ENCODE results near the gene NRBF2.
"Not testable (repeated sequence)": the region's sequence is repeated elsewhere in the genome, so short reads cannot be mapped to it uniquely, and the experiment has no call there.

The NRBF2 gene

DNA sequence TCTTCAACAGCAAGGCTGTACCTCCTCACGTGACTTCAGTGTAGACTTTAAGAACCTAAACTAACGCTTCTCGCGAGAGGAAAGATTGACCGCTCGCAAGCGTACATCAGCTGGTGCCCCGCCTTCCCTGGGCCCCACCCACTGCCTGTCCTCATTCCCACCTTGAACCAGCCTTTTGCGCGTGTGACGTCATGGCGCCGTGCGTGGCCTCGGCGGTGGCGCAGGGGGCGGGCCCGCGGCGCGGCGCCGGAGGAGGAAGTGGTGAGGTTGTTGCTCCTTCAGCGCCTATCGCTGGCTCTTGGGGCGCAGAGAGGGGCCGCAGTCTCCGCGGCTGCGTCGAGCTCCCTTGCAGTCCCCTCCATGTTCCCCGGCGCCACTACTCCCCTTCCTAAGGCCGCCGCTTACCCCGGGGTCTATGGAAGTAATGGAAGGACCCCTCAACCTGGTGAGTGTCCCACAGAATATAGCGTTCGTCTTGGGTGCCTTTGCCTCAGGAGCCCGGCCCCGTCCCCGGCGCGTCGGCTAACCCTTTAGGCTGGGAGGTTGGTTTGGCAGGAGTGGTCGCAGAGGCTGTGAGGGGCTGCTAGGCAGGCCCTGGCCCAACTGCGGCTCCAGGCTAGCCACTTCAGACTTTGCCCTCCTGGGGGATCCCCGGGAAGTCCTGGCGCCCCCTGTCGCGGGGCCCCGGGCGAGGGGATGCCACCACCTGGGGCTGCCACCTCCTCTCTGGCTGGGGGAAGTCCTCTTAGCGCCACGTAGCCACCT lies at the start of gene NRBF2:
Gene NRBF2 (plus strand): TSS at position 273 of the 765 bp plus-strand sequence. CDS start 143 bp downstream, at position 416.
- peak within 1 kb of the TSS; percentile 90 for H3K4me3 Mint-ChIP-seq
- peaks cover 49% of the 10 kb centered on the region for H3K4me1 Mint-ChIP-seq (ENCODE audit: low read depth)
- peaks cover 12% of the 10 kb centered on the region for H3K9me3 Mint-ChIP-seq
- H3K36me3 Mint-ChIP-seq (ENCODE audit: low read depth), result peaks cover 19% of the 10 kb centered on the region
- H3K27ac Mint-ChIP-seq, result peak within 1 kb of the TSS; percentile 86
- peaks cover 5% of the 10 kb centered on the region for H3K27me3 Mint-ChIP-seq

DNA sequence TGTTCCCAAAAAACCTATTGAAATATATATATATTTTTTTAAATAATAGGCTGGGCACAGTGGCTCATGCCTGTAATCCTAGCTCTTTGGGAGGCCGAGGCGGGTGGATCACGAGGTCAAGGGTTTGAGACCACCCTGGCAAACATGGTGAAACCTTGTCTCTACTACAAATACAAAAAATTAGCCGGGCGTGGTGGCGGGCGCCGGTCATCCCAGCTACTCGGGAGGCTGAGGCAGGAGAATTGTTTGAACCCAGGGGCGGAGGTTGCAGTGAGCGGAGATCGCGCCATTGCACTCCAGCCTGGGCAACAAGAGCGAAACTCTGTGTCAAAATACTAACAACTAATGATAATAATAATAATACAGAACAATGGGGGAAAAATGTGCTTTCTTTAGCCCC lies 49.7 kb upstream of the NRBF2 start:
- H3K36me3 Mint-ChIP-seq (ENCODE audit: low read depth); H3K4me3 Mint-ChIP-seq; H3K27ac Mint-ChIP-seq; H3K4me1 Mint-ChIP-seq (ENCODE audit: low read depth); H3K9me3 Mint-ChIP-seq: not testable (repeated sequence)
- peaks cover 33% of the 10 kb centered on the region for H3K27me3 Mint-ChIP-seq

DNA sequence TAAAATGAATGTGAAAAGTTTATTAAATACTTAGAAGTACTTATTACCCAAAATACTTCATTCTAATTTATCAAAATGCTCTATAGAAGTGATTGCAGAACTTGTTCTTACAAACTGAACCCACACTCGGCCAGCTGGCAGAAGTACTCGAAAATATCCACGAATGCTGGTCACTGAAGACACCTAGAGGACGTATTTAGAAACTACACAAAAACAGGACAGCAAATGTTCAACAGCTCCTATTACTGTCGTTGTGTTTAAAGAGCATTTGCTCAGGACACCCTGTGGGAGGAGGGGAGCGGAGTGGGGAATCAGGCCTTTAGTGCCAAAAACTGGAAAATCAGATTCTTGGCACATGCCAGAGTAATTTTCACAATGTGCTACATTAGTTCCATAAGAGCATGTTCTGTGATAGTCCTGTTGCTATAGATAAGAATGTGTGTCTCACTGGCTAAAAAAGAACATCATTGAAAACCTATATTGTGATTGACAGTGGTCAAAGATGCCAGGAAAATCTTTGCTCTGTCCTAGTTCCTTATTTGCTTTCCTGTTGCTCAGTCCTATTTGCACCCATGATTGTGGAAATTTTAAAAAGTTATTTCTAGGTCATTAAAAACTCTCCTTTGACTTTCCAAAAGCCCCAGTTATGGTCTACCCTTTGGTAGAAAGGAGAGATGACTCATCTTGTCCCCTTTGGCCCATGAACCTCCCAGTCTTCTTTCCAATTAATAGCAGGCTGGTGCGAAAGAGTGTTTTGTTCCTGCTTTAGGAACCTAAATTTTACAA lies 49.0 kb upstream of the NRBF2 start:
- Mint-ChIP-seq H3K4me1 (ENCODE audit: low read depth) (no peaks in the 10 kb centered on the region), H3K36me3 (ENCODE audit: low read depth) (no peaks in the 10 kb centered on the region)

DNA sequence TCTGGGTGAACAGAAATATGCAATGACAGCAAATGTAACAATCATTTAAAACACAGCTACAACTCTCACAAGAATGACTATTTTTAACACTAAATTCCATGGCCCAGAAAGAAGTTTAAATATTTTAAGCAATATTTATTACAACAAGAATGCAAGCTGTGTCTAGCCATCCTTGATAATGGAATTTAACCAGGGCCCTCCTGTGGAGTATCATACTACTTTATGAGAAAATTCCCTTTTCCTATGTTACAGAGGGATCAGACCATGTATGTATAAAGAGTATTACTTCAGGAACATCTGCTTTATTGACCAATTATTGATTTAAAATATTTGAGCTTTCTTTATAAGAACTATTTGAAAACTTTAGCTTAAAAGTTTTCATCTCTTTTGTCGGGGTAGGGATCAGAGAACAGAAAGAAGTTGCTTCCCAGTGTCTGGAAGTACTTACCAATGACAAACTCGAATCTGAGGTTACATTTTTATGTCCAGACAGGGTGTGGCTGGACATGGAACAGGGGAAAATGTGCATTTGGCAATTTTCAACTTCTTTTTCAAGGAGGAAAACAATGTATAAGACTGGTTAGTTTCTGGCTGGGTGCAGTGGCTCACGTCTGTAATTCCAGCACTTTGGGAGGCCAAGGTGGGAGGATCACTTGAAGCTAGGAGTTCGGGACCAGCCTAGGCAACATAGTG lies 48.3 kb upstream of the NRBF2 start:
- H3K36me3 Mint-ChIP-seq (ENCODE audit: low read depth), result no peaks in the 10 kb centered on the region
- no peak overlapping the region for H3K27ac Mint-ChIP-seq
- H3K27me3 Mint-ChIP-seq, result peaks cover 28% of the 10 kb centered on the region

More for the DNA sequence above, 49.0 kb upstream of the NRBF2 start:
- peaks cover 33% of the 10 kb centered on the region for H3K27me3 Mint-ChIP-seq
- H3K4me3 Mint-ChIP-seq, result no peak overlapping the region
- no peak overlapping the region for H3K27ac Mint-ChIP-seq
- H3K9me3 Mint-ChIP-seq, result no peaks in the 10 kb centered on the region

DNA sequence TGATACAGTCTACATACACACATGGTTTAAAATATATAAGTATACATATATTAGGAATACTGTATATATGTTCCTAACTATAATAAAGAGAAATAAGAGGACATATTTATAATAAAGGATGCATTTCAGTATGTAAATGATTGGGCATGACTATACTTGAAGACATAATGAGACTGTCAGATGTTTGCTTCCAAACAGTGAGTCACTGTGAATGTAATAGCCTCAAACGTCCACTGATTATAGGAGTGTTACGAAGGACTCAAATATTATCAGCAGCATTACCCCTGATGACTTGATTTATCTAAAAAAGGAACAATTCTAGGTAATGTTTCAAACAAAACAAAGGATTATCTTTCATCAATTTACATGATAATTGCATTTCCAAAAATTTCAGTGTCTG lies 39.9 kb upstream of the NRBF2 start:
- Mint-ChIP-seq H3K27ac (no peak overlapping the region), H3K36me3 (ENCODE audit: low read depth) (no peaks in the 10 kb centered on the region), H3K4me3 (no peak overlapping the region), H3K9me3 (no peaks in the 10 kb centered on the region), H3K4me1 (ENCODE audit: low read depth) (no peaks in the 10 kb centered on the region), H3K27me3 (peaks cover 20% of the 10 kb centered on the region)

More for the DNA sequence above, 48.3 kb upstream of the NRBF2 start:
- no peaks in the 10 kb centered on the region for H3K4me1 Mint-ChIP-seq (ENCODE audit: low read depth)
- H3K4me3 Mint-ChIP-seq, result no peak overlapping the region
- no peaks in the 10 kb centered on the region for H3K9me3 Mint-ChIP-seq

DNA sequence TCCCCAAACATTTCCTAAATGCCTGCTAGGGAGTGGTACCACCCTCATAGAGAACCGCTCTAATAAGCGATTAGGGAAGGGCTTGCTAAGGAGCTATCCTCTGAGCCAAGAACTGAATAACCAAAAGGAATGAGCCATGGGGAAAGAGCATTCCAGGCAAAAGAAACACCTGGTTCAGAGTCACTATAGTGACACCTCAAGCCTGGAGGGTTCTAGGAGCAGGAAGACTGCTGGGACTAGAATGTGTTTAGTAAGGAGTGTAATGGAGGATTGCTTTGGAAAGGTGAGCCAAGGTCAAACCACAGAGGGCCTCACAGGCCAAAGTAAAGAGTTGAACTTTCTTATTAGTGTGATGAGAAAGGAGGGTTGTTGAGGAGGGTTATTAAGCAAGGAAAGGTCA lies 38.7 kb upstream of the NRBF2 start:
- no peaks in the 10 kb centered on the region for H3K9me3 Mint-ChIP-seq
- H3K27me3 Mint-ChIP-seq, result peaks cover 20% of the 10 kb centered on the region
- no peaks in the 10 kb centered on the region for H3K4me1 Mint-ChIP-seq (ENCODE audit: low read depth)
- no peak overlapping the region for H3K4me3 Mint-ChIP-seq
- no peaks in the 10 kb centered on the region for H3K36me3 Mint-ChIP-seq (ENCODE audit: low read depth)
- no peak overlapping the region for H3K27ac Mint-ChIP-seq

DNA sequence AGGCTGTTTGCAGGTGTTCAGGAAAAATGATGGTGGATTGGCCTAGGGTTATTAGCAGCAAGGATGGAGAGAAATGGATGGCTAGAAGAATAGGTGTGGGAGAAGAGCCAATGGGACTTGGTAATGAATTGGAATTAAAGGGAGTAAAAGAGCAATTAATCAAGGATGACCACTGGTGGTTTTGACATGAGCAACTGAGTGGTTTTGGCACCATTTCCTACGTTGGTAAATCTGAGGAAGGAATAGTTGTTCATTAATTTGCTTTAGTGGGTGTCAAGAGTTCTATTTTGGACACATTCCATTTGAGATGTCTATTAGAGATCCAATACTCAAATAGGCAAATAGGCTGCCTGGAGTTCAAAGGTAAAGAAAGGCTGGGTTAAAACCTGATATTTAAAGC lies 38.2 kb upstream of the NRBF2 start:
- Mint-ChIP-seq H3K4me3 (no peak overlapping the region), H3K4me1 (ENCODE audit: low read depth) (no peaks in the 10 kb centered on the region), H3K27me3 (peaks cover 20% of the 10 kb centered on the region), H3K9me3 (no peaks in the 10 kb centered on the region), H3K27ac (no peak overlapping the region), H3K36me3 (ENCODE audit: low read depth) (no peaks in the 10 kb centered on the region)

DNA sequence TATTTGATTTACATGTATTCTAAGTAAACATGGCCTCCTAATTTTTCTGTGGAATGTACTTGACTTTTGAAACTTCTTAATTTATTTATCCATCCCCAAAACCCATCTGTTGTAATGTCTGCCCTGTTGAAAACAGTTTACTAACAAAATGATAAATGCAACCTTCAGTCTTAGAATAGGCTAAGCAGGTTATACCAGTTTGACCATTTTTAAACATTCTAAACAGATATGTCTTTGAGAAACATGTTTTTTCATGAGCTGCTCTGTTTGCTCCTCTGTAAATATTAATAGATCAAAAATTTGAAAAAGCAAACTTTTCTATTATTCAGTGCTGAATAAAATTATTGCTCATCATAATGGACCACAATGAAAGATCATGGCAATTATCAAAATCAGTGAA lies 33.4 kb upstream of the NRBF2 start:
- Mint-ChIP-seq H3K27ac (no peak overlapping the region), H3K4me1 (ENCODE audit: low read depth) (peaks cover 6% of the 10 kb centered on the region), H3K4me3 (no peak overlapping the region), H3K36me3 (ENCODE audit: low read depth) (no peaks in the 10 kb centered on the region), H3K9me3 (no peaks in the 10 kb centered on the region), H3K27me3 (peaks cover 29% of the 10 kb centered on the region)

DNA sequence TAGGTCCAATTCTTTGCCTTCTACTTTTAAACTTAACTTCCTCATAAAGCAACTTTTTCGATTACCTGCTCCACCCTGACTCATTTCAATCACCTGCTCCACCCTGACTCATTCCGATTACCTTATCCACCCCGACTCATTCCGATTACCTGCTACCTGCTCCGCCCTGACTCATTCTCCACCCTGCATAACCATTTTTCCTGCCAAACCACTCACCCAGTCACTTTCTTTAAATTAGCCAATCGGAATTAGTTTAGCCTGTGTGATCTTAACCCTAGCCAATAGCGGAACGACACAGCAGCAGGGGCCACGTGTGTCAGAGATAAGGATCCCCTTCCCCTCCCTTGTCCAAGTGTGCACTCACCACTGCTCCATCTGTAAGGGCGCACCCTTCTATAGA lies 32.0 kb upstream of the NRBF2 start:
- peaks cover 29% of the 10 kb centered on the region for H3K27me3 Mint-ChIP-seq

DNA sequence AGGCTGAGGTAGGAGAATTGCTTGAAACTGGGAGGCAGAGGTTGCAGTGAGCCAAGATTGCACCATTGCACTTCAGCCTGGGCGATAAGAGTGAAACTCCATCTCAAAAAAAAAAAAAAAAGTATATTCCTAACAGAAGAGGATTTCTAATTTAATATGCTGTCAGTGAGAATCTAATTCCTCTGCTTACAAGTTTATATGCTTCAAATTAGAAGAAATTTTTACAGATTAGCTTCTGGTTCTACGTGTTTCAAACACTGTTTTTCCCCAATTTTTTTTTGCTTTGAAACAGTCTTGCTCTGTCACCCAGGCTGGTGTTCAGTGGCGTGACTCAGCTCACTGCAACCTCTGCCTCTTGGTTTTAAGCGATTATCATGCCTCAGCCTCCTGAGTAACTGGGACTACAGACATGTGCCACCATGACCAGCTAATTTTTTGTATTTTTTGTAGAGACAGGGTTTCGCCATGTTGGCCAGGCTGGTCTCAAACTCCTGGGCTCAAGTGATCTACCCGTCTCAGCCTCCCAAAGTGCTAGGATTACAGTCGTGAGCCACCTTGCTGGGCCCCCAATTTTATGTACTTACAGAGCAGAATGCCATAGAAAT lies 30.7 kb upstream of the NRBF2 start:
- not testable (repeated sequence) for H3K9me3 Mint-ChIP-seq; H3K36me3 Mint-ChIP-seq (ENCODE audit: low read depth); H3K4me3 Mint-ChIP-seq; H3K27ac Mint-ChIP-seq; H3K4me1 Mint-ChIP-seq (ENCODE audit: low read depth)
- peaks cover 37% of the 10 kb centered on the region for H3K27me3 Mint-ChIP-seq

More for the DNA sequence above, 32.0 kb upstream of the NRBF2 start:
- H3K27ac Mint-ChIP-seq; H3K4me1 Mint-ChIP-seq (ENCODE audit: low read depth); H3K4me3 Mint-ChIP-seq; H3K36me3 Mint-ChIP-seq (ENCODE audit: low read depth); H3K9me3 Mint-ChIP-seq: not testable (repeated sequence)

DNA sequence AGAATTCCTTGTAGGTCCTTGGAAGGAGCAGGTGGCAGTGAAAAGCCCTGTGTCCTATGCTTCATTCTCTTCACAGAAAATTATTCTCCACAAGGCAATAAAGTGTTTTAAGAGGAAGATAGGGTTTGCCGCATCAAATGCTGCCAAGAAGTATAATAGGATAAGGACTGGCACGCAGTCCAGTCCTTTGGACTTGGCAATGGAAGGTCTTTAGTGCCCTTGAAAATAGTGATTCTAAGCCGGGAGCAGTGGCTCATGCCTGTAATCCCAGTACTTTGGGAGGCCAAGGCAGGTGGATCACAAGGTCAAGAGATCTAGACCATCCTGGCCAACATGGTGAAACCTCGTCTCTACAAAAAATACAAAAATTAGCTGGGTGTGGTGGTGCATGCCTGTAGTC lies 29.9 kb upstream of the NRBF2 start:
- H3K27me3 Mint-ChIP-seq, result peaks cover 34% of the 10 kb centered on the region
- H3K27ac Mint-ChIP-seq; H3K9me3 Mint-ChIP-seq; H3K36me3 Mint-ChIP-seq (ENCODE audit: low read depth); H3K4me3 Mint-ChIP-seq; H3K4me1 Mint-ChIP-seq (ENCODE audit: low read depth): not testable (repeated sequence)

DNA sequence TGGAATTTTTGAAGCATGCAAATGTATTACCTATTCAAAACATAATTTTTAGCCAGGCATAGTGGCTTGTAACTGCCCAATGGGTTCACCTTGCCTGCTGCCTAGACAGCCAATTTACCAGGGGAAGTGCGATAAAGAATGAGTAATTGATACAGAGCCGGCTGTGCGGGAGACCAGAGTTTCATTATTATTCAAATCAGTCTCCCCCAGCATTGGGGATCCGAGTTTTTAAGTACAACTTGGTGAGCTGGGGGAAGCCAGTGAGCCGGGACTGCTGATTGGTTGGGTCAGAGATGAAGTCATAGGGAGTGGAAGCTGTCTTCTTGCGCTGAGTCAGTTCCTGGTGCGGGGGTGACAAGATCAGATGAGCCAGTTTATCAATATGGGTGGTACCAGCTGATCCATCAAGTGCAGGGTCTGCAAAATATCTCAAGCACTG lies 29.1 kb upstream of the NRBF2 start:
- Mint-ChIP-seq H3K4me3 (no peak overlapping the region), H3K27ac (peak overlapping the region; percentile 40), H3K4me1 (ENCODE audit: low read depth) (peaks cover 6% of the 10 kb centered on the region), H3K27me3 (peaks cover 39% of the 10 kb centered on the region), H3K9me3 (no peaks in the 10 kb centered on the region), H3K36me3 (ENCODE audit: low read depth) (no peaks in the 10 kb centered on the region)

DNA sequence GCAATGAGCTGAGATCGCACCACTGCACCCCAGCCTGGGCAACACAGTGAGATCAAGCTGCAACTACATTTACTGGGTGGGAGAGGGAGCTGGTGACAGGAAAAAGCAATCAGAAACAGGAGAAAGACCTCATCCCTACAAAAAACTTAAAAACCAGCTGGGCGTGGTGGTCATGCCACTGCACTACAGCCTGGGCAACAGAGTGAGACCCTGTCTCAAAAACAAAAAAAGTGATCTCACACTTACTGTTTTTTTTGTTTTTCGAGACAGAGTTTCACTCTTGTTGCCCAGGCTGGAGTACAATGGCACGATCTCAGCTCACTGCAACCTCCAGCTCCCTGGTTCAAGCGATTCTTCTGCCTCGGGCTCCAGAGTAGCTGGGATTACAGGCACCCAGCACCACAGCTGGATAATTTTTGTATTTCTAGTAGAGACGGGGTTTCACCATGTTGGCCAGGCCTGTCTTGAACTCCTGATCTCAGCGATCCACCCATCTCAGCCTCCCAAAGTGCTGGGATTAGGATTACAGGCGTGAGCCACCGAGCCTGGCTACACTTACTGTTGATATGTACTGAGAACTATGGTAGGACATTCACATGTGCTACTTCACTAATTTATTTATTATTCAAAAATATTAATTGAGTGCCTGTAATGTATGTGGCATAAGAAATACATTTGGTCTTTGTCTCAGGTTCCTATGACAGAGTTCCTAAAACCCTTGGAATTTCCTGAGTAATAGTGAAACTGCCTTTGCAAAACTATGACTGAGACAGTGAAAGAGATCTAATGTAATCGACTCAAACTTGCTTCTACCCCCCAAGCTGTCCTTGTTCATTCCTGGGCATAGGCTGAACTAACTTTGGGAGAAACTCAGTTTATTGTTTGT lies 27.7 kb upstream of the NRBF2 start:
- Mint-ChIP-seq H3K4me3 (no peak overlapping the region), H3K9me3 (no peaks in the 10 kb centered on the region), H3K36me3 (ENCODE audit: low read depth) (no peaks in the 10 kb centered on the region), H3K27ac (no peak overlapping the region), H3K4me1 (ENCODE audit: low read depth) (peaks cover 6% of the 10 kb centered on the region), H3K27me3 (peaks cover 39% of the 10 kb centered on the region)

DNA sequence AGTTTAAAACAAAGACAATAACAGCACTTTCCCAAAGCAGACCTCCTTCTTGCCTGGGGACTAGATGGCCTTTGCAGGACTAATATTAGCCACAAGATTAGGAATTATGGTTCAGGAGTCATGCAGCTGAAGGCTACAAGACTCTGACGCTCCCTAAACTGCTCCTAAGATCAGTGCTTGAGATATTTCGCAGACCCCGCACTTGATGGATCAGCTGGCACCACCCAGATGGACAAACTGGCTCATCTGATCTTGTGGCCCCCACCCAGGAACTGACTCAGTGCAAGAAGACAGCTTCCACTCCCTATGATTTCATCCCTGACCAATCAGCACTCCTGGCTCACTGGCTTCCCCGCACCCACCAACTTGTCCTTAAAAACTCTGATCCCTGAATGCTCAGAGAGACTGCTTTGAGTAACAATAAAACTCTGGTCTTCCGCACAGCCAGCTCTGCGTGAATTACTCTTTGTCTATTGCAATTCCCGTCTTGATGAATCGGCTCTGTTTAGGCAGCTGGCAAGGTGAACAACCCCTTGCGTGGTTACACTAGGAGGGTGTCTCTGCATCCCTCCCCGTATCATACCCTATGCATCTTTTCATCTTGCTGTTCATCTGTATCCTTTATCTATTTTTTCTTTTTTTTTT lies 26.9 kb upstream of the NRBF2 start:
- Mint-ChIP-seq H3K4me3 (no peak overlapping the region), H3K27ac (no peak overlapping the region), H3K9me3 (no peaks in the 10 kb centered on the region), H3K36me3 (ENCODE audit: low read depth) (no peaks in the 10 kb centered on the region), H3K27me3 (peaks cover 33% of the 10 kb centered on the region), H3K4me1 (ENCODE audit: low read depth) (peaks cover 6% of the 10 kb centered on the region)
